HG03354 (cell line): ENCODE results near the gene MLYCD.

Source experiments
- ATAC-seq: cut with Tn5 transposase; IDR thresholded peaks from one replicate; pipeline ENCODE4 v1.9.1; 2021; ENCODE audit warnings: mild to moderate bottlenecking; ENCODE audit not compliant: unreplicated experiment, poor library complexity, severe bottlenecking

The MLYCD gene

GRCh38 chr16:83952940-83953795, 54.3 kb downstream of the MLYCD start, which contains the start of gene OSGIN1:
TSS of gene OSGIN1 (plus strand) at chr16:83953240. CDS start at chr16:83957672, 4,432 bp downstream.
- ATAC-seq = peak; percentile 89

DNA sequence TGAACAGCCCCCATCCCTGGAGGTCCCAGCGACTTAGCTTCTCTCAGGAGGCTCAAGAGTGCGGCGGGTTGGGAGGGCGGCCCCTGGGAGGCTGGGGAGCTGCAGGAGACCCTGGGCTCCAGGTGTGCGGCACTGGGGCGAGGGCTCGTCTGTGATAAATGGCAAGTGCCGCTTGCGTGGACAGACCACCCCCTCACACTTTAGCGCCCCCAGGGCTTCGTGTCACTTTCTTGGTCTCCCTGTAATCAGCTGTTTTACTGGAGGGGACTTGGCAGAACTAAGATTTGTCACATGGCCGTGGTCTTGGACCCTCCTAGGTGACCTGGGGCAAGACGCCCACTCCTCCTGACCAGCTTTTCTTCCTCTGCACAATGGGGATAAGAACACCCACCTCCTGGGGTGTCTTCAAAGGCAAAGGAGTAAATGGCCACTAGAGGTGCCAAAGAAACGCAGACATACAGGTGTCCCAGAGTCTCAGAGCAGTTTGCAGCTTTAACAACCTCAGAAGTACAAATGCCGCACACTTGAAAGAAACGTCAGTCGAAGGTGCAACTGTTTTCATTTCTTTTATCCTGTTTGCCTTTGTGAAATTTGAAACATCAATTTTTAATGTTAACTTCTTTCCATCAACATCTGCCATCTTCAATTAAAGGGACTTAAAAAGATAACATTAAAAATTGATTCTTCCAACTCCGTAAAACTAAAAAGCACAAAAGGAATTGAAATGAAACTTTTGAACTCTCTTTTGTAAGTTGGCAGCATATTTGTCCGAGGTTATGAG, 55.1 kb downstream of the MLYCD start:
- ATAC-seq = peak; percentile 44

GRCh38 chr16:83954577-83955016, 55.7 kb downstream of the MLYCD start:
- no peak for ATAC-seq

- ATAC-seq = no peak
Measured at GRCh38 chr16:83955218-83956130, 56.6 kb downstream of the MLYCD start.

DNA sequence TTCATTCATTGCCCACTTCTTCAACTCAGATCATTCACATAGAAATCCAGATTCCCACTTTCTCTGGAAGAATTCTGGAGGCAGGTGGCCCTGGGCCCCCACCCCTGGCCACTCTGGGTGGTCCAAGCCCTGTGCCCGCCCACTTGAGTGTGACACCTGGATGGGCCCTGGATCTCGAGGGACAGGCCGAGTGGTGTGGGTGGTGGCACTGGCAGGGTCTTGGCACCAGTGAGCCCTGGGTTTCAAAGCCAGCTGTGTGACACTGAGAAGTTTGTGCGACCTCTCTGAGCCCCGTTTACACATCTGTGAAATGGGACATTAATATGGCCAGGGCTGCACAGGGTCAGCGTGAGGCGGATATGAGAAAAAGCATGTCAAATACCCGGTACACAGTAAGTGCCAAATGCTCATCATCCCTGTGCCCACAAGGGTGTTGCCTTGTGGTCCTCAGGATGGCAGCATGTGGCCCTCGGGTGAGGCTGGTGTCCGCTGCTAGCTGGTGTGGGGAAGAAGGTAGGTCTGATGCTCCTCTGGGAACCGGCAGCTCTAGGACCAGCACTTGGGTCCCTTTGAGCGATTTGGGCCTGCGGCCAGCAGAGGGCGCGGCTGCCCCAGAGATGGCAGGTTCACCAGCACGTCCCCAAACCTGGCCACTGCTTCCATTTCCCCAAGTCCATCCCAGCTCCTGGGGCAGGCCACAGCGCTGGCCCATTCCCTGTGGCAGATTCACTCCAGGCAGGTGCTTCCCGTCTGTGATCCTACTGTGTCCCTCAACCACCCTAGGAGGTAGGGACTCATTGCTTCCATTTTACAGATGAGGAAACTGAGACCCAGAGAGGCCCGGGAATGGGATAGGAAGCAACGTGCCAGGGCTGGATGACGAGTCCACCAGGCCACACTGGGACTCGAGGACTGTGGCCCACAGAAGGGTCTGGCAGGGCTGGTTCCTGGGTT, 57.7 kb downstream of the MLYCD start:
- ATAC-seq = no peak

GRCh38 chr16:83957296-83957855, 58.5 kb downstream of the MLYCD start:
- no peak for ATAC-seq

- no peak for ATAC-seq
Measured at GRCh38 chr16:83958137-83958845, 59.4 kb downstream of the MLYCD start.

DNA sequence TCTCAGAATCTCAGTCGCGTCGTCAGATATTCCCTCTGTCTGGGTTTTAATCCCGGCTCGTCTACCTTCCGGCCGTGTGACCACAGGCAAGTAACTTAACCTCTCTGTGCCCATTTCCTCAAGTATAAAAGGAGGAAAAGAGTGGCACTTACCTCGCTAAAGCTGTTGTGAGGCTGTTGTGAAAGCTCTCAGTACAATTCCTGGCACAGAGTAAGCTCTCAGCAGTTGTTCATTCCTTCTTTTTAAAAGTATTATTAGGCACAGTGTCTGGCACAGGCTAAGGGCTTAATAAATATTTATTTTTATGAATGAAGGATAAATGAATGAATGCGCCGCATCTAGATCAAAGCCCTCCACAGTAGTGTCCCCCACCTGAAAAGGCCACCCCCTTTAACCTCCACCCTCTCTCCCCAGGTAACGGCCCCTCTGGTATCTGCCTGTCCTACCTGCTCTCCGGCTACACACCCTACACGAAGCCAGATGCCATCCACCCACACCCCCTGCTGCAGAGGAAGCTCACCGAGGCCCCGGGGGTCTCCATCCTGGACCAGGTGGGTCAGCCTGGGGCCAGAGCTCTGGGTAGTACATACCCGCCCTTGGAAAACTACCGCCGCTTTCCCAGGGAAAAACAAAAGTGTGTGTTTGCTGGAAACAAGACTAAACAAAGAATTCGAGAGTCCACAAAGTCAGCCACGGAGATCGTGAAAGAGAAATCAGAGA, 60.1 kb downstream of the MLYCD start:
- ATAC-seq = no peak

GRCh38 chr16:83959656-83960434, 60.9 kb downstream of the MLYCD start:
- no peak for ATAC-seq

DNA sequence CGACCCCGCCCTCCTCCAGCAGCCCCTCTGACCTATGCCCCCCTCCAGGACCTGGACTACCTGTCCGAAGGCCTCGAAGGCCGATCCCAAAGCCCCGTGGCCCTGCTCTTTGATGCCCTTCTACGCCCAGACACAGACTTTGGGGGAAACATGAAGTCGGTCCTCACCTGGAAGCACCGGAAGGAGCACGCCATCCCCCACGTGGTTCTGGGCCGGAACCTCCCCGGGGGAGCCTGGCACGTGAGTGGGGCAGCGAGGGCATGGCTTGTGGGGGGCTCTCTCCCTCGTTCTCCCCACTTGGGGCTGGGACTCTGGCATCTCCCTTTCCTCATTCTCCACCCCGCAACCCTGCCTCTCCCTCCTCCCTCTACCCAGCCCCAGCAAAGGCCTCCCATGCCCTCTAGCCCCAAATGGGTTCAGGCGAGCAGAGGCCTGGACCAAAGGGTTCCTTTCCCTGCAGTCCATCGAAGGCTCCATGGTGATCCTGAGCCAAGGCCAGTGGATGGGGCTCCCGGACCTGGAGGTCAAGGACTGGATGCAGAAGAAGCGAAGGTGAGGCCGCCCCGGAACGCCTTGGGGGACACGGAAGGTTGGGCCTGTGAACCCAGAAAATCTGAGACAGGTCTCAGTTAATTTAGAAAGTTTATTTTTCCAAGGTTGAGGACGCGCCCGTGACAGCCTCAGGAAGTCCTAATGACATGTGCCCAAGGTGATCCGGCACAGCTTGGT, 61.8 kb downstream of the MLYCD start:
- ATAC-seq = no peak

- ATAC-seq = no peak
Measured at GRCh38 chr16:83961591-83961990, 62.7 kb downstream of the MLYCD start.

DNA sequence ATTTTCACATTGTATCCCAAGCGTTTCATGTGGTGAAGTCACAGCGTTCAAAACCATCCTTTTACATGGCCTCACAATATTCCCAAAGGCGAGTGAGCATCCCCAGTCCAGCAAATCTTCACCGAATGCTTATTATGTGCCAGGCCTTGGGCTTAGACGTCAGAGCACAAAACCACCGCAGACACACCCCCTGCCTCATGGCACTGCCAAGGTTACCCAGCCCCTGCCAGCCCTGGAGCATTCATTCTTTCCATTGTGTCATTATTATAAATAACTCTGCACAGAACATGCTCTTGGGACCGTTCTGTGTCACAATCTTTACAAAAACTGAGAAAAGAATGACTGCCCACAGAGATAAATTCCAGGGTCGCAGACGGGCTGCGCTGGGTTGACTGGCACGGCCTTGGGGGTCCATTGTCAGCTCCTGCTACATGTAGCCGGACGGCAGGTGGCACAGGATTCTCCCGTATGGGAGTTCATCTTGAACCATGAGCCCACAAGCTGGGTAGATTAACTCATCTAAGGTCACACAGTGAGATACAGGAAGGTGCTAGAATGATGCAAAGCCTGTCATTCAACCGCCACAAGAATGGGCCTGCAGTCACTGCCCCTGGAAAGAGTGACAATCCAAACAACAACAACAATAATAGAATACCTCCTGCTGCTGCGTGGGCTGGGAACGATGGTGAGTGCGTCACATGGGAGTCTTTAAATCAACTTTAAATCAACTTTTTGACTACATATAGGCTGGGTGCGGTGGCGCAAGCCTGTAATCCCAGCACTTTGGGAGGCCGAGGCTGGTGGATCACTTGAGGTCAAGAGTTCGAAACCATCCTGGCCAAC, 64.6 kb downstream of the MLYCD start:
- ATAC-seq = no peak

DNA sequence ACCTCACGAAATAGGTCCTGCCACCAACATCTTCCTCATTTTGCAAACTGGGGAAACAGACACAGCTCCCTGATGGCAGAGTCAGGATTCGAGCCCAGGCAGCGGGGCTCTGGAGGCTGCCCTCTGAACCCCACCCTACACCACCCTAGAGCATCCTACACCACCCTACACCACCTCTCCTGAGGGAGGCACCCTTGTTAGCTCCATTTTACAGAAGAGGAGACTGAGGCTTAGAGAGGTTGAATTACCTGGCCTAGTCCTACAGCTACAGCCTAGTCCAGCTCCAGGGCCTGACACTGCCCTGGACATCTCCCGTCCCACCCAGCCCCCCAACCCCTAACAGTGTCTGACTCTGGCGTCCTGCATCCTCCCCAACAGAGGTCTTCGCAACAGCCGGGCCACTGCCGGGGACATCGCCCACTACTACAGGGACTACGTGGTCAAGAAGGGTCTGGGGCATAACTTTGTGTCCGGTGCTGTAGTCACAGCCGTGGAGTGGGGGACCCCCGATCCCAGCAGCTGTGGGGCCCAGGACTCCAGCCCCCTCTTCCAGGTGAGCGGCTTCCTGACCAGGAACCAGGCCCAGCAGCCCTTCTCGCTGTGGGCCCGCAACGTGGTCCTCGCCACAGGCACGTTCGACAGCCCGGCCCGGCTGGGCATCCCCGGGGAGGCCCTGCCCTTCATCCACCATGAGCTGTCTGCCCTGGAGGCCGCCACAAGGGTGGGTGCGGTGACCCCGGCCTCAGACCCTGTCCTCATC, 65.9 kb downstream of the MLYCD start:
- no peak for ATAC-seq

DNA sequence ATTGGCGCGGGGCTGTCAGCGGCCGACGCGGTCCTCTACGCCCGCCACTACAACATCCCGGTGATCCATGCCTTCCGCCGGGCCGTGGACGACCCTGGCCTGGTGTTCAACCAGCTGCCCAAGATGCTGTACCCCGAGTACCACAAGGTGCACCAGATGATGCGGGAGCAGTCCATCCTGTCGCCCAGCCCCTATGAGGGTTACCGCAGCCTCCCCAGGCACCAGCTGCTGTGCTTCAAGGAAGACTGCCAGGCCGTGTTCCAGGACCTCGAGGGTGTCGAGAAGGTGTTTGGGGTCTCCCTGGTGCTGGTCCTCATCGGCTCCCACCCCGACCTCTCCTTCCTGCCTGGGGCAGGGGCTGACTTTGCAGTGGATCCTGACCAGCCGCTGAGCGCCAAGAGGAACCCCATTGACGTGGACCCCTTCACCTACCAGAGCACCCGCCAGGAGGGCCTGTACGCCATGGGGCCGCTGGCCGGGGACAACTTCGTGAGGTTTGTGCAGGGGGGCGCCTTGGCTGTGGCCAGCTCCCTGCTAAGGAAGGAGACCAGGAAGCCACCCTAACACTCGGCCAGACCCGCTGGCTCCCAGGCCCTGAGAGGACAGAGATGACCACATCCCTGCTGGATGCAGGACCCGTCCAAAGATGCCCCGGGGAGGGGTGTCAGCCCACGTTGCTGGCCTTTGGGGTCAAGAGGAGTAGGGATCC, 66.7 kb downstream of the MLYCD start:
- no peak for ATAC-seq
